HepG2 (cell line): Measurements from ENCODE around the gene SERTAD3. TPM values are rescaled to one million over a fixed set of nuclear protein-coding genes. Genes with fewer than 3 reads are reported as not detected.

Experiments
- MIXL1 ChIP-seq: IDR thresholded peaks from 2 replicates; pipeline ENCODE4 v1.6.1; 2016
- MYC ChIP-seq: sonication (generic); formaldehyde crosslinking; IDR thresholded peaks from 2 replicates; pipeline ENCODE4 v1.9.0; 2021; ENCODE audit warnings: missing genetic modification reagents, borderline replicate concordance
- NR2F6 ChIP-seq, 2 experiments: IDR thresholded peaks; 2 replicates each; pipeline ENCODE4 v1.6.1; 2016; ENCODE audit warnings: antibody characterized with exemption in 1 of 2, mild to moderate bottlenecking in 1 of 2
- PRDM10 ChIP-seq: sonication (generic); formaldehyde crosslinking; IDR thresholded peaks from 2 replicates; pipeline ENCODE4 v1.4.0; 2020; ENCODE audit warnings: low read depth, missing genetic modification reagents
- SALL1 ChIP-seq: sonication (generic); formaldehyde crosslinking; IDR thresholded peaks from 2 replicates; pipeline ENCODE4 v1.8.0; 2022; ENCODE audit warnings: mild to moderate bottlenecking, missing genetic modification reagents
- SMAD1 ChIP-seq: sonication (generic); formaldehyde crosslinking; IDR thresholded peaks from 2 replicates; pipeline ENCODE4 v1.4.0; 2020; ENCODE audit warnings: missing genetic modification reagents, low read depth, mild to moderate bottlenecking, borderline replicate concordance
- ZFP36L1 ChIP-seq: sonication (generic); formaldehyde crosslinking; IDR thresholded peaks from 2 replicates; pipeline ENCODE4 v1.8.0; 2022; ENCODE audit warnings: mild to moderate bottlenecking, missing genetic modification reagents, moderate library complexity
- ZFP41 ChIP-seq: sonication (generic); formaldehyde crosslinking; IDR thresholded peaks from 2 replicates; pipeline ENCODE4 v1.4.0; 2020; ENCODE audit warnings: mild to moderate bottlenecking, missing genetic modification reagents, borderline replicate concordance
- ZNF24 ChIP-seq: fragments of 450-650 bp; IDR thresholded peaks from 2 replicates; pipeline ENCODE4 v1.6.1; 2017; ENCODE audit warnings: antibody characterized with exemption, mild to moderate bottlenecking
- polyA plus RNA-seq, 8 experiments: library from polyadenylated mRNA; depleted of rRNA in 3 of 8; stranded (reverse) in 7 of 8; unstranded in 1 of 8; fragments of >200 nt; fragmentation: Illumina TruSeq in 4 of 8; extraction: Trizol in 4 of 8; gene quantifications; 2 replicates each; pipeline versions ENCODE4 v1.2.1 to v1.2.3, GENCODE V29; 2011 to 2016; ENCODE audit warnings: low read depth in 4 of 8, missing spikeins in 1 of 8, mixed read lengths in 1 of 8; ENCODE audit not compliant: insufficient read depth in 1 of 8
- total RNA-seq, 5 experiments: library from RNA; depleted of rRNA; stranded (reverse); fragments of >200 nt; fragmentation: Illumina TruSeq; extraction: Trizol; gene quantifications; 2 replicates each; pipeline ENCODE4 v1.2.3, GENCODE V29; 2016; ENCODE audit warnings: low read depth in 1 of 5
- TF ChIP-seq, protein P1 (sequence below): IDR thresholded peaks from 2 replicates; pipeline ENCODE4 v1.6.1; 2016; ENCODE audit warnings: low read depth, missing genetic modification reagents, missing compliant biosample characterization
- TF ChIP-seq, protein P2 (sequence below): sonication (generic); formaldehyde crosslinking; IDR thresholded peaks from 2 replicates; pipeline ENCODE4 v1.5.1; 2020; ENCODE audit warnings: mild to moderate bottlenecking, missing genetic modification reagents, borderline replicate concordance
- TF ChIP-seq, protein P3 (sequence below): sonication (generic); formaldehyde crosslinking; IDR thresholded peaks from 2 replicates; pipeline ENCODE4 v1.4.0; 2020; ENCODE audit warnings: mild to moderate bottlenecking, missing genetic modification reagents
- TF ChIP-seq, protein P4 (sequence below): IDR thresholded peaks from 2 replicates; pipeline ENCODE4 v1.6.1; 2012; ENCODE audit warnings: inconsistent platforms

The SERTAD3 gene
- total and polyA plus RNA-seq, 2 of the 13 experiments (the other 11 are each of a cell fraction or from before 2014, with no cell fraction given): 9.6 to 16.9 TPM

- TF ChIP-seq, protein P1, sequence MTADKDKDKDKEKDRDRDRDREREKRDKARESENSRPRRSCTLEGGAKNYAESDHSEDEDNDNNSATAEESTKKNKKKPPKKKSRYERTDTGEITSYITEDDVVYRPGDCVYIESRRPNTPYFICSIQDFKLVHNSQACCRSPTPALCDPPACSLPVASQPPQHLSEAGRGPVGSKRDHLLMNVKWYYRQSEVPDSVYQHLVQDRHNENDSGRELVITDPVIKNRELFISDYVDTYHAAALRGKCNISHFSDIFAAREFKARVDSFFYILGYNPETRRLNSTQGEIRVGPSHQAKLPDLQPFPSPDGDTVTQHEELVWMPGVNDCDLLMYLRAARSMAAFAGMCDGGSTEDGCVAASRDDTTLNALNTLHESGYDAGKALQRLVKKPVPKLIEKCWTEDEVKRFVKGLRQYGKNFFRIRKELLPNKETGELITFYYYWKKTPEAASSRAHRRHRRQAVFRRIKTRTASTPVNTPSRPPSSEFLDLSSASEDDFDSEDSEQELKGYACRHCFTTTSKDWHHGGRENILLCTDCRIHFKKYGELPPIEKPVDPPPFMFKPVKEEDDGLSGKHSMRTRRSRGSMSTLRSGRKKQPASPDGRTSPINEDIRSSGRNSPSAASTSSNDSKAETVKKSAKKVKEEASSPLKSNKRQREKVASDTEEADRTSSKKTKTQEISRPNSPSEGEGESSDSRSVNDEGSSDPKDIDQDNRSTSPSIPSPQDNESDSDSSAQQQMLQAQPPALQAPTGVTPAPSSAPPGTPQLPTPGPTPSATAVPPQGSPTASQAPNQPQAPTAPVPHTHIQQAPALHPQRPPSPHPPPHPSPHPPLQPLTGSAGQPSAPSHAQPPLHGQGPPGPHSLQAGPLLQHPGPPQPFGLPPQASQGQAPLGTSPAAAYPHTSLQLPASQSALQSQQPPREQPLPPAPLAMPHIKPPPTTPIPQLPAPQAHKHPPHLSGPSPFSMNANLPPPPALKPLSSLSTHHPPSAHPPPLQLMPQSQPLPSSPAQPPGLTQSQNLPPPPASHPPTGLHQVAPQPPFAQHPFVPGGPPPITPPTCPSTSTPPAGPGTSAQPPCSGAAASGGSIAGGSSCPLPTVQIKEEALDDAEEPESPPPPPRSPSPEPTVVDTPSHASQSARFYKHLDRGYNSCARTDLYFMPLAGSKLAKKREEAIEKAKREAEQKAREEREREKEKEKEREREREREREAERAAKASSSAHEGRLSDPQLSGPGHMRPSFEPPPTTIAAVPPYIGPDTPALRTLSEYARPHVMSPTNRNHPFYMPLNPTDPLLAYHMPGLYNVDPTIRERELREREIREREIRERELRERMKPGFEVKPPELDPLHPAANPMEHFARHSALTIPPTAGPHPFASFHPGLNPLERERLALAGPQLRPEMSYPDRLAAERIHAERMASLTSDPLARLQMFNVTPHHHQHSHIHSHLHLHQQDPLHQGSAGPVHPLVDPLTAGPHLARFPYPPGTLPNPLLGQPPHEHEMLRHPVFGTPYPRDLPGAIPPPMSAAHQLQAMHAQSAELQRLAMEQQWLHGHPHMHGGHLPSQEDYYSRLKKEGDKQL (CRISPR knock-in tag): no peak
- TF ChIP-seq ZFP41 (CRISPR knock-in tag): no peak
- peak; percentile 76 for TF ChIP-seq SALL1
- TF ChIP-seq ZFP36L1 (CRISPR knock-in tag): no peak
- no peak for TF ChIP-seq NR2F6 (IDR thresholded peaks at IDR 0.05)
- peak; percentile 36; the same call in 1 of the 2 replicates for TF ChIP-seq NR2F6 (CRISPR knock-in tag; IDR thresholded peaks at IDR 0.05)
- 0 out of 2 replicates have a peak, but pooled peaks have one; percentile 54 for TF ChIP-seq SMAD1
- no peak for TF ChIP-seq PRDM10
- TF ChIP-seq MYC: peak; percentile 55; the same call in 1 of the 2 replicates
- TF ChIP-seq, protein P2, sequence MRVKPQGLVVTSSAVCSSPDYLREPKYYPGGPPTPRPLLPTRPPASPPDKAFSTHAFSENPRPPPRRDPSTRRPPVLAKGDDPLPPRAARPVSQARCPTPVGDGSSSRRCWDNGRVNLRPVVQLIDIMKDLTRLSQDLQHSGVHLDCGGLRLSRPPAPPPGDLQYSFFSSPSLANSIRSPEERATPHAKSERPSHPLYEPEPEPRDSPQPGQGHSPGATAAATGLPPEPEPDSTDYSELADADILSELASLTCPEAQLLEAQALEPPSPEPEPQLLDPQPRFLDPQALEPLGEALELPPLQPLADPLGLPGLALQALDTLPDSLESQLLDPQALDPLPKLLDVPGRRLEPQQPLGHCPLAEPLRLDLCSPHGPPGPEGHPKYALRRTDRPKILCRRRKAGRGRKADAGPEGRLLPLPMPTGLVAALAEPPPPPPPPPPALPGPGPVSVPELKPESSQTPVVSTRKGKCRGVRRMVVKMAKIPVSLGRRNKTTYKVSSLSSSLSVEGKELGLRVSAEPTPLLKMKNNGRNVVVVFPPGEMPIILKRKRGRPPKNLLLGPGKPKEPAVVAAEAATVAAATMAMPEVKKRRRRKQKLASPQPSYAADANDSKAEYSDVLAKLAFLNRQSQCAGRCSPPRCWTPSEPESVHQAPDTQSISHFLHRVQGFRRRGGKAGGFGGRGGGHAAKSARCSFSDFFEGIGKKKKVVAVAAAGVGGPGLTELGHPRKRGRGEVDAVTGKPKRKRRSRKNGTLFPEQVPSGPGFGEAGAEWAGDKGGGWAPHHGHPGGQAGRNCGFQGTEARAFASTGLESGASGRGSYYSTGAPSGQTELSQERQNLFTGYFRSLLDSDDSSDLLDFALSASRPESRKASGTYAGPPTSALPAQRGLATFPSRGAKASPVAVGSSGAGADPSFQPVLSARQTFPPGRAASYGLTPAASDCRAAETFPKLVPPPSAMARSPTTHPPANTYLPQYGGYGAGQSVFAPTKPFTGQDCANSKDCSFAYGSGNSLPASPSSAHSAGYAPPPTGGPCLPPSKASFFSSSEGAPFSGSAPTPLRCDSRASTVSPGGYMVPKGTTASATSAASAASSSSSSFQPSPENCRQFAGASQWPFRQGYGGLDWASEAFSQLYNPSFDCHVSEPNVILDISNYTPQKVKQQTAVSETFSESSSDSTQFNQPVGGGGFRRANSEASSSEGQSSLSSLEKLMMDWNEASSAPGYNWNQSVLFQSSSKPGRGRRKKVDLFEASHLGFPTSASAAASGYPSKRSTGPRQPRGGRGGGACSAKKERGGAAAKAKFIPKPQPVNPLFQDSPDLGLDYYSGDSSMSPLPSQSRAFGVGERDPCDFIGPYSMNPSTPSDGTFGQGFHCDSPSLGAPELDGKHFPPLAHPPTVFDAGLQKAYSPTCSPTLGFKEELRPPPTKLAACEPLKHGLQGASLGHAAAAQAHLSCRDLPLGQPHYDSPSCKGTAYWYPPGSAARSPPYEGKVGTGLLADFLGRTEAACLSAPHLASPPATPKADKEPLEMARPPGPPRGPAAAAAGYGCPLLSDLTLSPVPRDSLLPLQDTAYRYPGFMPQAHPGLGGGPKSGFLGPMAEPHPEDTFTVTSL (CRISPR knock-in tag): no peak; the same call in 1 of the 2 replicates
- peak; percentile 65; the same call in 1 of the 2 replicates for TF ChIP-seq MIXL1
- TF ChIP-seq, protein P3, sequence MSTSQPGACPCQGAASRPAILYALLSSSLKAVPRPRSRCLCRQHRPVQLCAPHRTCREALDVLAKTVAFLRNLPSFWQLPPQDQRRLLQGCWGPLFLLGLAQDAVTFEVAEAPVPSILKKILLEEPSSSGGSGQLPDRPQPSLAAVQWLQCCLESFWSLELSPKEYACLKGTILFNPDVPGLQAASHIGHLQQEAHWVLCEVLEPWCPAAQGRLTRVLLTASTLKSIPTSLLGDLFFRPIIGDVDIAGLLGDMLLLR (CRISPR knock-in tag): no peak
- TF ChIP-seq, protein P4, sequence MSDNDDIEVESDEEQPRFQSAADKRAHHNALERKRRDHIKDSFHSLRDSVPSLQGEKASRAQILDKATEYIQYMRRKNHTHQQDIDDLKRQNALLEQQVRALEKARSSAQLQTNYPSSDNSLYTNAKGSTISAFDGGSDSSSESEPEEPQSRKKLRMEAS: peak; percentile 70
- no peak for TF ChIP-seq ZNF24
Measured at GRCh38 chr19:40461669-40462221, 17.6 kb upstream of the SERTAD3 start (continued).
